K562 (cell line): ENCODE data around the gene SUFU. TPM values are rescaled to one million over a fixed set of nuclear protein-coding genes. Genes with fewer than 3 reads are reported as not detected.

Experiments
- ATAC-seq: fragments of 200-7000 bp; cut with Tn5 transposase; 3 replicates; pipeline ENCODE4 v1.9.1; 2020; ENCODE audit warnings: moderate library complexity
- BruUV-seq: library from RNA; stranded (reverse); fragments of 400-500 nt; replicated peaks from 2 replicates; lab custom pipeline; 2021; lab: Mats Ljungman, UMichigan
- CTCF ChIA-PET: fragments of 300-600 bp; formaldehyde crosslinking; extraction: SDS; loops from one replicate; lab custom pipeline; 2021; ENCODE audit warnings: low intra/inter-chr PET ratio; lab: Yijun Ruan, JAX
- POLR2A ChIA-PET: fragments of 300-600, 350-650 bp; sonication (Branson Sonifier 250); formaldehyde crosslinking; extraction: SDS; loops from one replicate; lab custom pipeline; 2021; ENCODE audit warnings: antibody characterized with exemption, inconsistent platforms; lab: Yijun Ruan, JAX
- DNase-seq, 4 experiments: peaks; one replicate each; pipeline versions ENCODE4 v3.0.0 to v3.0.0-alpha.2; 2011 to 2018; ENCODE audit warnings: low spot score in 3 of 4, mixed read lengths in 3 of 4; ENCODE audit errors: extremely low read depth in 1 of 4
- FAIRE-seq: peaks from 2 replicates; lab custom pipeline; 2011; peaks lifted over from hg19 to GRCh38; lab: Jason Lieb, UNC
- H2AFZ ChIP-seq: 2 replicates; pipeline ENCODE4 v1.6.0; 2011; ENCODE audit warnings: low read depth, low read length, control low read depth, inconsistent platforms
- H3K27ac ChIP-seq: fragments of 200-600 bp; 3 replicates; pipeline ENCODE4 v1.8.0; 2011; ENCODE audit warnings: low read depth, mild to moderate bottlenecking, control low read depth, inconsistent platforms, low read length, moderate library complexity, mixed read lengths; ENCODE audit errors: extremely low read depth
- H3K27me3 ChIP-seq, 2 experiments: fragments of 300-600 bp in 1 of 2; 2 replicates in 1 of 2; 3 replicates in 1 of 2; pipeline versions ENCODE4 v1.6.0 to v1.8.0; 2011; ENCODE audit warnings: inconsistent platforms in 2 of 2, low read length in 2 of 2, mild to moderate bottlenecking in 1 of 2, mixed read lengths in 1 of 2, moderate library complexity in 1 of 2; ENCODE audit not compliant: control insufficient read depth in 2 of 2, insufficient read depth in 2 of 2
- H3K36me3 ChIP-seq: fragments of 300-600 bp; 3 replicates; pipeline ENCODE4 v1.8.0; 2011; ENCODE audit warnings: mild to moderate bottlenecking, low read length, inconsistent platforms; ENCODE audit not compliant: control insufficient read depth, insufficient read depth
- H3K4me1 ChIP-seq, 2 experiments: fragments of 200-600 bp in 1 of 2; replicated peaks in 1 of 2; 2 replicates in 1 of 2; 3 replicates in 1 of 2; pipeline versions ENCODE4 v1.5.1 to v1.8.0; 2011; ENCODE audit warnings: inconsistent platforms in 2 of 2, low read length in 2 of 2, mild to moderate bottlenecking in 1 of 2, mixed read lengths in 1 of 2, moderate library complexity in 1 of 2; ENCODE audit not compliant: control insufficient read depth in 2 of 2, insufficient read depth in 2 of 2
- H3K4me2 ChIP-seq: 2 replicates; pipeline ENCODE4 v1.6.1; 2011; ENCODE audit warnings: low read length, control low read depth, inconsistent platforms, mixed read lengths; ENCODE audit not compliant: insufficient read depth
- H3K4me3 ChIP-seq: fragments of 200-600 bp; sonication (generic), shearing (Covaris generic); 2 replicates; pipeline ENCODE4 v1.5.1; 2016; ENCODE audit warnings: control low read depth, inconsistent platforms
- H3K79me2 ChIP-seq: fragments of 200-600 bp; 3 replicates; pipeline ENCODE4 v1.8.0; 2011; ENCODE audit warnings: low read length, inconsistent platforms; ENCODE audit not compliant: control insufficient read depth, insufficient read depth
- H3K9ac ChIP-seq, 2 experiments: 2 replicates each; pipeline versions ENCODE4 v1.6.0 to v1.6.1; 2011; ENCODE audit warnings: low read depth in 2 of 2, low read length in 2 of 2, control low read depth in 1 of 2, inconsistent platforms in 1 of 2, mild to moderate bottlenecking in 1 of 2, mixed read lengths in 1 of 2; ENCODE audit not compliant: insufficient read depth in 1 of 2
- H3K9me1 ChIP-seq: one replicate; pipeline ENCODE4 v1.6.0; 2011; ENCODE audit warnings: inconsistent platforms, mild to moderate bottlenecking, low read length, moderate library complexity; ENCODE audit not compliant: control insufficient read depth, insufficient read depth
- H3K9me3 ChIP-seq: replicated peaks from 2 replicates; pipeline ENCODE4 v1.5.1; 2011; ENCODE audit warnings: low read depth, low read length, inconsistent platforms; ENCODE audit not compliant: control insufficient read depth, insufficient read depth
- H4K20me1 ChIP-seq: replicated peaks from 2 replicates; pipeline ENCODE4 v1.6.1; 2011; ENCODE audit warnings: low read length, inconsistent platforms, mixed read lengths; ENCODE audit not compliant: control insufficient read depth, insufficient read depth
- BDP1 ChIP-seq: IDR thresholded peaks from 3 replicates; pipeline ENCODE4 v1.6.1; 2011; ENCODE audit not compliant: insufficient read length, insufficient read depth
- FOXK2 ChIP-seq, 2 experiments: fragments of 450-650 bp; IDR thresholded peaks in 1 of 2; conservative IDR thresholded peaks in 1 of 2; 2 replicates each; pipeline ENCODE4 v1.6.1; 2016; ENCODE audit warnings: low read depth in 2 of 2, mild to moderate bottlenecking in 1 of 2
- POLR2B ChIP-seq: fragments of 450-650 bp; IDR thresholded peaks from 2 replicates; pipeline ENCODE4 v1.6.1; 2018; ENCODE audit warnings: low read depth; ENCODE audit not compliant: partially characterized antibody
- PPARD ChIP-seq: fragments of 250-450 bp; sonication (Bioruptor Pico); IDR thresholded peaks from 2 replicates; pipeline ENCODE4 v1.8.0; 2022; ENCODE audit warnings: inconsistent platforms, mild to moderate bottlenecking, moderate library complexity
- WGBS: fragments of 100-300 bp; shearing (Covaris generic); methylation state at CpG from one replicate; pipeline ENCODE4 v1.1.6; 2016; ENCODE audit warnings: low coverage, mixed read lengths; ENCODE audit not compliant: insufficient coverage; ENCODE audit errors: missing lambda C conversion rate; 5-methylcytosine and 5-hydroxymethylcytosine counted together
- in situ Hi-C: fragments of 300-500 bp; cut with MboI; formaldehyde crosslinking; loops from 4 replicates; pipeline ENCODE4 v1.15.0; 2018; ENCODE audit warnings: inconsistent platforms, mixed read lengths
- intact Hi-C: fragments of 100-400 bp; cut with micrococcal nuclease; formaldehyde crosslinking; loops from 2 replicates; pipeline ENCODE4 v1.14.2; 2022
- polyA plus RNA-seq, 8 experiments: library from polyadenylated mRNA; depleted of rRNA in 4 of 8; stranded (reverse) in 5 of 8; unstranded in 3 of 8; fragments of >200 nt; fragmentation: Nextera tagmentation in 2 of 8; fragmentation: Illumina TruSeq in 1 of 8; extraction: Ambion mirVana in 2 of 8; extraction: Trizol in 1 of 8; gene quantifications; 2 replicates each; pipeline versions ENCODE4 v1.2.1 to v1.2.3, GENCODE V29; 2011 to 2014; ENCODE audit warnings: inconsistent platforms in 1 of 8, missing spikeins in 1 of 8
- total RNA-seq, 7 experiments: library from RNA; depleted of rRNA in 6 of 7; stranded (reverse); fragments of >200 nt in 6 of 7; fragmentation: Illumina TruSeq in 2 of 7; extraction: Trizol in 2 of 7; gene quantifications; 2 replicates each; pipeline versions ENCODE4 v1.2.1 to v1.2.3, GENCODE V29; 2011 to 2021; ENCODE audit warnings: low replicate concordance in 1 of 7

SUFU gene
- total and polyA plus RNA-seq, 9 of the 15 experiments (the other 6 are each of a cell fraction or from before 2014, with no cell fraction given) = 0.59 to 6.3 (median 0.82) TPM

GRCh38 chr10:102658802-102659201 is 155.0 kb downstream of the SUFU start:
- intact Hi-C loops = no loop called here
- Histone ChIP-seq H3K79me2 (no peaks in the 10 kb centered on the region; the same call in 2 of the 3 replicates), H3K27me3 (no peaks in the 10 kb centered on the region), H3K27ac (no peak overlapping the region), H3K4me3 (no peak overlapping the region), H3K9me3 (no peaks in the 10 kb centered on the region), H3K36me3 (peaks cover 38% of the 10 kb centered on the region; the same call in 2 of the 3 replicates), H4K20me1 (no peaks in the 10 kb centered on the region), H3K9me1 (no peaks in the 10 kb centered on the region), H2AFZ (no peak overlapping the region), H3K4me2 (no peak overlapping the region), H3K9ac (no peak overlapping the region; a peak in 1 of 4 replicates), H3K4me1 (peaks cover 3 to 23% of the 10 kb centered on the region in 2 experiments; a peak in 3 of 5 replicates)
- ATAC-seq = 0 out of 3 replicates have a peak, but pooled peaks have one; percentile 6
- no TSS peak for BruUV-seq
- ChIA-PET POLR2A (interaction anchor here (0.8 to 7.3 kb wide), 4 partner anchors 8 to 19 kb away, joined by 3 to 60 read pairs (median 4); partner anchors contain the start of gene TRIM8), CTCF (no interaction called here)
- 73% methylated on average over 5 of the region's 5 CpGs for WGBS
- no peak for FAIRE-seq
- DNase-seq = no peak
- TF ChIP-seq POLR2B (peak; percentile 22), BDP1 (no peak), PPARD (CRISPR knock-in tag) (no peak), FOXK2 (conservative IDR thresholded peaks at IDR 0.05 in 1 of 2, IDR thresholded peaks at IDR 0.05 in 1 of 2; ENCODE audit: low read depth in 2 of 2) (no peak)
- TF ChIP-seq, all 486 proteins: peak for 1
- in situ Hi-C loops = no loop called here
